GM18858 (cell line): ENCODE results near the gene ZNF574.

Experiments used
- ATAC-seq: cut with Tn5 transposase; IDR thresholded peaks from one replicate; pipeline ENCODE4 v1.9.1; 2021; ENCODE audit not compliant: unreplicated experiment

ZNF574 gene

DNA sequence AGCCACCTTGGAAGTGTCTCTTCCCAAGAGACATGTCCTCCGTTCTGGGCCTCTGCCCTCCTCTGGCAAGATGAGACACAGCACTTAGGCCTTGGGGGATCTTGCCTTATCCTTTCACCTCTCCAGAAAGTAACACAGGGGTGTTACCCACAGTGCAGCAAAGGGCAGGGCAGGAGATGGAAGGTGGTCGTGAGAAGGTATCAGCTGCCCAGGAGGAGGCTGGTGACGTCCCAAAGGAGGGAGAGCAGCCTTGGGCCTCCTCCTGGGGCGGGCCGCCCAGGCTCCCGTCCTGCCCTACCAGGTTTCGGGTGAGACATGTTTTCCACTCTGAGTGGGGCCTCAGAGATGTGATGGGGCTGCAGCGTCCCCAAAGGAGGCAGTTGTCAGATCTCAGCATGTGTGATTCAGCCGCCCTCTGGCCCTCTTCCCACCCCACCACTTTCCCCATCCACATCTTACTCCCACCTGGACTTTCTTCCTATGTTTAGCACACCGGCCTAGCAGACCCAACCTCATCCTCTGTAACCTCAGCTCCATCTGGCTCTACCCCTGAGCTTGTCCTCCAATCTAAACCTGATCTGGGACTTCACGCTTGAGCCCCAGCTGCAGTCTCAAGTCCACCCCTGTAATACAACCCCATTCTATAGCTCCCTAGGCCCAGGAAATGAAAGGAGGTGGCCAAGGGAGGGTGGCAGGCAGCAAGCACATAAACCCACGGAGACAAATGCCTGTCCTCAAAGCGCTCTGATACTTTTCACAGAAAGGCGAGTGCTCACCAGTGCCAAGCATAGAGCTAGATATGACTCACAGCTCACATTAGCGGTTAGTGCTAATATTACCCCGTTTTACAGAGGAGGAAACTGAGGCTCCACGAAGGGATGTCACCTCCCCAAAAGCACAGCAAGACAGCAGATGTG is 47.0 kb downstream of the ZNF574 start:
- no peak for ATAC-seq

DNA sequence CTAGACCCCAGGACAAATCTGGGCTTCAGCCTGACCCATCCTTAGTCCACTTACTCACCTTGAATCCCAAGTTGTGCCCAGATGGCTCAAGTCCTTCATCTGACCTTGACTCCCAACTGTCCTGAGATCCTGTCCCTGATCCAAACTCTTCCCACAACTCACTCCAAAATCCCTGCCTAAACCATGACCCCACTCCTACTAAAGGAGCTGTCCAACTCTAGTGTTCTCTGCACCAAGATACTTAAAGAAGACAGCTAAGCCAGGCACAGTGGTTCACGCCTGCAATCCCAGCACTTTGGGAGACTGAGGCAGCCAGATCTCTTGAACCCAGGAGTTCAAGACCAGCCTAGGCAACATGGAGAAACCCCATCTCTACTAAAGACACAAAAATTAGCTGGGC is 47.8 kb downstream of the ZNF574 start:
- no peak for ATAC-seq

DNA sequence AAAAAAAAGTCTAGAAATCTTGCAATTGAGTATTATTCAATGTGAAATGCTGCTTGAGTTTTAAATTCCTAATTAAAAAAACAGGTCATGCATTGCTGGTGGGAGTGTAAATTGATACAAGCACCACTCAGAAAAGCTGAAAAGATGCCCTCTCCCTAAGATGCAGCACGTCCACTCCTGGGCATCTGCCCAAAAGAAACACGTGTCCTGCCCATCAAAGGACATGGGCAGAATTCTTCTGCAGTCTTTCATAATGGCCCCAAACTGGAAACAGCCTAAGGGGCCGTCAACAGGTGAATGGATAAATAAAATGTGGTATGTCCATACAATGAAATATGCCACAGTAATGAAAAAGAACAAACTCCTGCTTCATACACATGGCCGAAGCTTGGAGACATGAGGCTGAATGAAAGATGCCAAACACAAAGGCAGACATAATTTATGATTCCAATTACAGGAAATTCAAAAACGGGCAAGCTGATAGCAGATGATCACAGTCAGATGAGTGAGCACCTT is 48.5 kb downstream of the ZNF574 start:
- ATAC-seq, result no peak

DNA sequence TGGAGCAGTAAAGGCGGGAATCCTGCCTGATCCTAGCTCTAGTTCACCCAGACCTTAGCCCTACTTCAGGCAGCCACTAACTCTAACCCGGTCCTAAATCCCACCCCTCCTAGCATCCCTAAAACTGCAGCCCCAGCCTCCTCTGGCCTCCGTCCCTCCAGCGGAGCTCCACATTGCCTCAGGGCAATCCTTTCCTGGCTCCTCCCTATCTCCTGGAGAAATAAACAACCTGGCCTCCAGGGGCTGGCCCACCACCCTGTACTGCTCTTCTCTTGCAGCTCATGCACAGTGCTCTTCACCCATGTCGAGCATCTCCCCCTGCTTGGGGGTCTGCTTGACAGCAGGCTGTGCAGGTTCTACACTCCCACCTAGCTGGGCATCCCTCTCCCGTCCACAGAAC is 49.6 kb downstream of the ZNF574 start:
- no peak for ATAC-seq

DNA sequence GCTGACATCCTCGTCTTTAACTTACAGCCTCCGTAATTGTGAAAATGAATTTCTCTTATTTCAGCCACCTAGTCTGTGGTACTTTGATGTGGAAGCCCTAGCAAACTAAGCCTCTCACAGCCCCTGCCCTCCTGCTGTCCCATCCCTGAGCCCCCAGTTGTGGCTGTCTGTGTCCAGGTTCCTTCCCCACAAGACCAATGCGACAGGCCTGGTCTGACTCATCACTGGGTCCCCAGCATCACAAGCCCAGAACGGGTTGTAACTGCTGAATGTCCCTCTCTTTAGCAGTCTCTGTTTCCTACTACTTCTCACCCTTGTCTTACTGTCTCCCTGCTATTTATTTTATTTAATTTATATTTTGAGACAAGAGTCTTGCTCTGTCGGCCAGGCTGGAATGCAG is 50.6 kb downstream of the ZNF574 start:
- no peak for ATAC-seq

DNA sequence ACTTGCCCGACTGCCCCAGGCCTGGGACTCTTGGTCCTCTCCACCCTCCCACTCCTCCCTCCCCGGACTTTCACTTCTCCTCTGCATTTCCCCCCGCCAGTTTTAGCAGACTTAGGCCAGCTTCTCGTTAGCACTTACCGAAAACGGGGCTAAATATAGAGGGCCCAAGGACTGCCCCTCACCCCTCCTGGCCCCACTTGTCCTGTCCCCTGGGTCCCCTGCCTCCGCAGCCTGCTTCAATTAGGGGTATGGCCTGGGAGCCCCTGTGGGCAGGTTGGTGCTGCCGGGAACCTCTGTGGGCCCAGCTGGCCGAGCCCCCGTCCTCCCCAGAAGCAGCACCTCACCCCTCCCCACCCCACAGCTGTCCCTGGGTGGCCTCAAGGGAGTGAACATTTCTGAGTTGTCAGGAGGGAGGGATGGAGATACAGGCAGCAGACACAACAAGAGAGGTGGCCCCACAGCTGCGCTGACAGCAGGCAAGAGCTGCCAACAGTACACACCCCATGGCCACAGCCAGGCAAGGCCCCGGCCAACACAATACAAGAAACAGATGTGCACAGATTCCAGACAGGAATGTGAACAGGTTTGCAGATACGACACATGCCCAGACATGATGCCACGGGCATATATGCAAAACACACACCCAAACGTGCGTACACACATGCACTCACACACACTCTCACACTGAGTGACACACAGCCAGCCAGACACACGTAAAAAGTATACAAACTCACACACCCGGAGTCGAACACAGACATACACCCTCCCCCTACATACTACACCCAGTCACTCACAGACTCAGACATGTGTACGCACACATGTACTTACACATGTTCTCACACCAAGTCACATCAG is 53.7 kb downstream of the ZNF574 start:
- no peak for ATAC-seq

DNA sequence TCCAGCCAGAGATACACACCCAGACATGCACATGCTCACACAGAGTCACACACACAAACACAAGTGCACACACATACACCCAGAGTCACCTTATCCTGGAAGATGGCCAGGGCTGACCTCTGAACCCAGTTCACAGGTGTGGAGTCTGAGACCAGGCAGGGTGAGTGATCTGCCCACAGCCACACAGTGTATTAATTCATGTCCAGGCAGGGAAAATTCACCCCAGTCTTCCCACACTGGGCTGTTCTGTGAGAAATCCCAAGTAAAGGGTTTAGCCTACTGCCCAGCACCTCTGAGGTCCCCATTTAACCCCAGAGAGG is 54.2 kb downstream of the ZNF574 start:
- ATAC-seq, result no peak
